Hematopoietic multipotent progenitor cell treated with erythropoietin and hydrocortisone succinate and interleukin-3 and kit ligand, for 6 days (in vitro differentiated cells): ENCODE data around the gene CHD9.
"Not testable (repeated sequence)": the region's sequence is repeated elsewhere in the genome, so short reads cannot be mapped to it uniquely, and the experiment has no call there.

Experiments used
- DNase-seq: peaks from one replicate; pipeline ENCODE4 v3.0.0-alpha.2; 2015

CHD9 gene

GRCh38 chr16:53054670-53055485, at the start of gene CHD9:
TSS of gene CHD9 (plus strand) at chr16:53054991. CDS start at chr16:53156090, 101,099 bp downstream.
- DNase-seq, result peak; percentile 93

GRCh38 chr16:53007095-53007494, 47.7 kb upstream of the CHD9 start:
- no peak for DNase-seq

- no peak for DNase-seq
These were observed 40.5 kb upstream of the CHD9 start for GRCh38 chr16:53014287-53014686.

- DNase-seq, result no peak
These were observed 35.9 kb upstream of the CHD9 start for GRCh38 chr16:53018834-53019416.

- DNase-seq, result peak; percentile 71
These were observed 32.4 kb upstream of the CHD9 start for GRCh38 chr16:53022374-53022773.

- no peak for DNase-seq
These were observed 30.7 kb upstream of the CHD9 start for GRCh38 chr16:53024045-53024444.

- no peak for DNase-seq
These were observed 24.8 kb upstream of the CHD9 start for GRCh38 chr16:53029971-53030370.

- no peak for DNase-seq
These were observed 23.4 kb upstream of the CHD9 start for GRCh38 chr16:53031323-53031942.

- DNase-seq, result peak; percentile 43
These were observed 20.5 kb upstream of the CHD9 start for GRCh38 chr16:53034306-53034705.

GRCh38 chr16:53035176-53035942, 19.4 kb upstream of the CHD9 start:
- no peak for DNase-seq

GRCh38 chr16:53036066-53036465, 18.7 kb upstream of the CHD9 start:
- no peak for DNase-seq

- DNase-seq, result not testable (repeated sequence)
These were observed 18.1 kb upstream of the CHD9 start for GRCh38 chr16:53036711-53037110.

GRCh38 chr16:53040788-53041187, 14.0 kb upstream of the CHD9 start:
- DNase-seq, result no peak

- no peak for DNase-seq
These were observed 13.3 kb upstream of the CHD9 start for GRCh38 chr16:53041320-53042051.

- no peak for DNase-seq
These were observed 12.5 kb upstream of the CHD9 start for GRCh38 chr16:53042235-53042701.

- no peak for DNase-seq
These were observed 11.4 kb upstream of the CHD9 start for GRCh38 chr16:53043428-53043831.

GRCh38 chr16:53043986-53044601, 10.7 kb upstream of the CHD9 start:
- DNase-seq, result no peak

- no peak for DNase-seq
These were observed 9.2 kb upstream of the CHD9 start for GRCh38 chr16:53045341-53046220.

- DNase-seq, result not testable (repeated sequence)
These were observed 7.3 kb upstream of the CHD9 start for GRCh38 chr16:53047515-53047914.

GRCh38 chr16:53048139-53048915, 6.5 kb upstream of the CHD9 start:
- DNase-seq, result no peak
